CD4-positive, alpha-beta T cell (primary cell): ENCODE measurements around the gene SLC7A6. TPM values are rescaled to one million over a fixed set of nuclear protein-coding genes. Genes with fewer than 3 reads are reported as not detected.
A peak's percentile ranks its signal among the peaks of the same experiment; 100 is the strongest.

Experiments used
- ATAC-seq: fragments of 200-7000 bp; cut with Tn5 transposase; one replicate; pipeline ENCODE4 v1.10.0; 2022; ENCODE audit warnings: mild to moderate bottlenecking; ENCODE audit not compliant: poor library complexity
- CTCF ChIA-PET: fragments of 350-600 bp; sonication (Branson Sonifier 250); formaldehyde crosslinking; loops from one replicate; lab custom pipeline; 2021; ENCODE audit warnings: antibody characterized with exemption, inconsistent platforms; lab: Charles Lee
- POLR2A ChIA-PET: fragments of 350-600 bp; sonication (Branson Sonifier 250); formaldehyde crosslinking; loops from one replicate; lab custom pipeline; 2021; ENCODE audit warnings: antibody characterized with exemption, inconsistent platforms; lab: Charles Lee
- DNase-seq, 14 experiments: peaks; one replicate each; pipeline ENCODE4 v3.0.0-alpha.2; 2013 to 2020; ENCODE audit warnings: mixed read lengths in 2 of 14
- H3K27ac ChIP-seq, 2 donors: one replicate each; pipeline versions ENCODE4 v1.5.1 to v1.7.0; 2013; ENCODE audit warnings: low read length in 2 of 2, low read depth in 1 of 2, mild to moderate bottlenecking in 1 of 2
- H3K27me3 ChIP-seq, 2 experiments: 1 replicate in 1 of 2; 2 replicates in 1 of 2; pipeline versions ENCODE4 v1.6.1 to v1.7.0; 2013; ENCODE audit warnings: low read length in 2 of 2, control low read depth in 1 of 2, mild to moderate bottlenecking in 1 of 2, moderate library complexity in 1 of 2; ENCODE audit not compliant: insufficient read depth in 2 of 2, control insufficient read depth in 1 of 2
- H3K36me3 ChIP-seq: one replicate; pipeline ENCODE4 v1.6.1; 2013; ENCODE audit warnings: low read length, control low read depth; ENCODE audit not compliant: insufficient read depth
- H3K4me1 ChIP-seq: one replicate; pipeline ENCODE4 v1.6.1; 2013; ENCODE audit warnings: low read length, control low read depth; ENCODE audit not compliant: insufficient read depth
- H3K4me3 ChIP-seq: one replicate; pipeline ENCODE4 v1.5.1; 2013; ENCODE audit warnings: mild to moderate bottlenecking, low read length, moderate library complexity
- H3K9me3 ChIP-seq, 2 experiments: 1 replicate in 1 of 2; 2 replicates in 1 of 2; pipeline versions ENCODE4 v1.6.1 to v1.7.0; 2013; ENCODE audit warnings: low read length in 2 of 2, mild to moderate bottlenecking in 2 of 2, control low read depth in 1 of 2, moderate library complexity in 1 of 2; ENCODE audit not compliant: control insufficient read depth in 1 of 2, insufficient read depth in 1 of 2
- H3K27ac Mint-ChIP-seq: one replicate; pipeline ENCODE4 v1.8.0; 2020; ENCODE audit warnings: mixed read lengths
- H3K27me3 Mint-ChIP-seq: one replicate; pipeline ENCODE4 v1.8.0; 2021; ENCODE audit warnings: mixed read lengths
- H3K36me3 Mint-ChIP-seq: one replicate; pipeline ENCODE4 v1.8.0; 2021; ENCODE audit warnings: low read depth, mixed read lengths
- H3K4me1 Mint-ChIP-seq: one replicate; pipeline ENCODE4 v1.8.0; 2021; ENCODE audit warnings: low read depth, mixed read lengths
- H3K4me3 Mint-ChIP-seq: one replicate; pipeline ENCODE4 v1.8.0; 2020; ENCODE audit warnings: mild to moderate bottlenecking, mixed read lengths
- H3K9me3 Mint-ChIP-seq: one replicate; pipeline ENCODE4 v1.8.0; 2020; ENCODE audit warnings: mixed read lengths
- CTCF ChIP-seq: fragments of 200-600 bp; IDR thresholded peaks from one replicate; pipeline ENCODE4 v1.8.0; 2022; ENCODE audit warnings: antibody characterized with exemption, mild to moderate bottlenecking
- intact Hi-C, 2 experiments: fragments of 100-400 bp; cut with DNase I in 1 of 2; cut with micrococcal nuclease in 1 of 2; formaldehyde crosslinking; loops; one replicate each; pipeline versions ENCODE4 v1.15.1 to v1.9.0; 2023 to 2025; cut with DNase I, micrococcal nuclease
- total RNA-seq, 174 experiments: library from RNA in 2 of 174; stranded (reverse) in 2 of 174; gene quantifications; one replicate each; pipeline ENCODE4 v1.2.3 and lab custom pipeline; 2021 to 2026

The SLC7A6 gene
- total RNA-seq, 2 experiments from 2014 or later: 187 to 197 TPM

GRCh38 chr16:68216240-68216639 is 48.1 kb upstream of the SLC7A6 start:
- ATAC-seq (no peak), DNase-seq (no peak)
- no peak overlapping the region for H3K4me3 ChIP-seq
- H3K9me3 ChIP-seq: no peaks in the 10 kb centered on the region
- peaks cover 6% of the 10 kb centered on the region for H3K4me1 ChIP-seq
- Mint-ChIP-seq H3K4me3 (no peak overlapping the region), H3K27ac (peak overlapping the region; percentile 79), H3K36me3 (peaks cover 55% of the 10 kb centered on the region), H3K9me3 (no peaks in the 10 kb centered on the region), H3K4me1 (peaks cover 40% of the 10 kb centered on the region), H3K27me3 (no peaks in the 10 kb centered on the region)
- intact Hi-C loops: no loop called here
- no peaks in the 10 kb centered on the region for H3K27me3 ChIP-seq
- peaks cover 43% of the 10 kb centered on the region for H3K36me3 ChIP-seq
- H3K27ac ChIP-seq: no peak overlapping the region
- TF ChIP-seq CTCF: no peak
- CTCF ChIA-PET: interaction anchor here (1.6 to 2.3 kb wide), 2 partner anchors 11 to 122 kb away, joined by 5 to 7 read pairs; no protein-coding TSS in a partner anchor
- POLR2A ChIA-PET: no interaction called here

GRCh38 chr16:68217506-68217905 is 46.8 kb upstream of the SLC7A6 start:
- Mint-ChIP-seq H3K9me3 (no peaks in the 10 kb centered on the region), H3K36me3 (peaks cover 56% of the 10 kb centered on the region), H3K4me3 (no peak overlapping the region), H3K4me1 (peaks cover 32% of the 10 kb centered on the region), H3K27ac (peak overlapping the region; percentile 65), H3K27me3 (no peaks in the 10 kb centered on the region)
- ChIA-PET POLR2A (interaction anchor here (0.6 to 0.7 kb wide), 2 partner anchors 11 to 217 kb away, joined by 3 to 4 read pairs; no protein-coding TSS in a partner anchor), CTCF (interaction anchor here (0.5 to 2.3 kb wide), 6 partner anchors 10 to 123 kb away, joined by 3 to 7 read pairs (median 4); no protein-coding TSS in a partner anchor)
- no peaks in the 10 kb centered on the region for H3K4me1 ChIP-seq
- no peak for ATAC-seq
- intact Hi-C loops: no loop called here
- no peaks in the 10 kb centered on the region for H3K27me3 ChIP-seq
- TF ChIP-seq CTCF: no peak
- peaks cover 55% of the 10 kb centered on the region for H3K36me3 ChIP-seq
- no peak overlapping the region for H3K27ac ChIP-seq
- no peak overlapping the region for H3K4me3 ChIP-seq
- no peak for DNase-seq
- no peaks in the 10 kb centered on the region for H3K9me3 ChIP-seq

- Histone ChIP-seq H3K9me3 (no peaks in the 10 kb centered on the region), H3K27me3 (no peaks in the 10 kb centered on the region), H3K4me1 (no peaks in the 10 kb centered on the region), H3K36me3 (peaks cover 58% of the 10 kb centered on the region), H3K27ac (peak overlapping the region in 1 of 2 donors; percentile 35), H3K4me3 (no peak overlapping the region)
- POLR2A ChIA-PET: interaction anchor here (0.7 kb wide), 1 partner anchor 284 kb away, joined by 4 read pairs; no protein-coding TSS in a partner anchor
- H3K4me3 Mint-ChIP-seq: no peak overlapping the region
- peaks cover 54% of the 10 kb centered on the region for H3K36me3 Mint-ChIP-seq
- ATAC-seq (no peak), DNase-seq (no peak)
- CTCF ChIA-PET: interaction anchor here (0.8 kb wide), 2 partner anchors 64 to 403 kb away, joined by 3 read pairs; no protein-coding TSS in a partner anchor
- H3K4me1 Mint-ChIP-seq: peaks cover 24% of the 10 kb centered on the region
- intact Hi-C loops: no loop called here
- TF ChIP-seq CTCF: no peak
- H3K27ac Mint-ChIP-seq: peak overlapping the region; percentile 79
- H3K9me3 Mint-ChIP-seq: no peaks in the 10 kb centered on the region
- H3K27me3 Mint-ChIP-seq: no peaks in the 10 kb centered on the region
Measured at GRCh38 chr16:68219725-68220351, 44.5 kb upstream of the SLC7A6 start.
